Measurements from ENCODE around the gene FGF2. TPM values are rescaled to one million over a fixed set of nuclear protein-coding genes. Genes with fewer than 3 reads are reported as not detected.

Gene FGF2
- total RNA-seq, 1 donor from 2014 or later = 25.1 TPM

DNA sequence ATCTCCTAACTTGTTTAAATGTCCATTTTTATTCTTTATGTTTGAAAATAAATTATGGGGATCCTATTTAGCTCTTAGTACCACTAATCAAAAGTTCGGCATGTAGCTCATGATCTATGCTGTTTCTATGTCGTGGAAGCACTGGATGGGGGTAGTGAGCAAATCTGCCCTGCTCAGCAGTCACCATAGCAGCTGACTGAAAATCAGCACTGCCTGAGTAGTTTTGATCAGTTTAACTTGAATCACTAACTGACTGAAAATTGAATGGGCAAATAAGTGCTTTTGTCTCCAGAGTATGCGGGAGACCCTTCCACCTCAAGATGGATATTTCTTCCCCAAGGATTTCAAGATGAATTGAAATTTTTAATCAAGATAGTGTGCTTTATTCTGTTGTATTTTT is 68.2 kb downstream of the FGF2 start:
- TF ChIP-seq, protein P1, sequence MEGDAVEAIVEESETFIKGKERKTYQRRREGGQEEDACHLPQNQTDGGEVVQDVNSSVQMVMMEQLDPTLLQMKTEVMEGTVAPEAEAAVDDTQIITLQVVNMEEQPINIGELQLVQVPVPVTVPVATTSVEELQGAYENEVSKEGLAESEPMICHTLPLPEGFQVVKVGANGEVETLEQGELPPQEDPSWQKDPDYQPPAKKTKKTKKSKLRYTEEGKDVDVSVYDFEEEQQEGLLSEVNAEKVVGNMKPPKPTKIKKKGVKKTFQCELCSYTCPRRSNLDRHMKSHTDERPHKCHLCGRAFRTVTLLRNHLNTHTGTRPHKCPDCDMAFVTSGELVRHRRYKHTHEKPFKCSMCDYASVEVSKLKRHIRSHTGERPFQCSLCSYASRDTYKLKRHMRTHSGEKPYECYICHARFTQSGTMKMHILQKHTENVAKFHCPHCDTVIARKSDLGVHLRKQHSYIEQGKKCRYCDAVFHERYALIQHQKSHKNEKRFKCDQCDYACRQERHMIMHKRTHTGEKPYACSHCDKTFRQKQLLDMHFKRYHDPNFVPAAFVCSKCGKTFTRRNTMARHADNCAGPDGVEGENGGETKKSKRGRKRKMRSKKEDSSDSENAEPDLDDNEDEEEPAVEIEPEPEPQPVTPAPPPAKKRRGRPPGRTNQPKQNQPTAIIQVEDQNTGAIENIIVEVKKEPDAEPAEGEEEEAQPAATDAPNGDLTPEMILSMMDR (IDR thresholded peaks at IDR 0.05) = peak; percentile 10
- Mint-ChIP-seq H3K36me3 (ENCODE audit: low read depth) (peaks cover 3% of the 10 kb centered on the region), H3K27me3 (ENCODE audit: low read depth) (no peaks in the 10 kb centered on the region), H3K9me3 (ENCODE audit: low read depth) (no peaks in the 10 kb centered on the region), H3K4me3 (ENCODE audit: unreplicated experiment) (no peak overlapping the region), H3K27ac (ENCODE audit: unreplicated experiment) (no peak overlapping the region), H3K4me1 (ENCODE audit: low read depth) (peaks cover 55% of the 10 kb centered on the region)
- DNase-seq (ENCODE audit: low spot score) = no peak

DNA sequence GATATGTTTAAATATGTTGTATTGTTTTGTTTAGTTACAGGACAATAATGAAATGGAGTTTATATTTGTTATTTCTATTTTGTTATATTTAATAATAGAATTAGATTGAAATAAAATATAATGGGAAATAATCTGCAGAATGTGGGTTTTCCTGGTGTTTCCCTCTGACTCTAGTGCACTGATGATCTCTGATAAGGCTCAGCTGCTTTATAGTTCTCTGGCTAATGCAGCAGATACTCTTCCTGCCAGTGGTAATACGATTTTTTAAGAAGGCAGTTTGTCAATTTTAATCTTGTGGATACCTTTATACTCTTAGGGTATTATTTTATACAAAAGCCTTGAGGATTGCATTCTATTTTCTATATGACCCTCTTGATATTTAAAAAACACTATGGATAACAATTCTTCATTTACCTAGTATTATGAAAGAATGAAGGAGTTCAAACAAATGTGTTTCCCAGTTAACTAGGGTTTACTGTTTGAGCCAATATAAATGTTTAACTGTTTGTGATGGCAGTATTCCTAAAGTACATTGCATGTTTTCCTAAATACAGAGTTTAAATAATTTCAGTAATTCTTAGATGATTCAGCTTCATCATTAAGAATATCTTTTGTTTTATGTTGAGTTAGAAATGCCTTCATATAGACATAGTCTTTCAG is 68.8 kb downstream of the FGF2 start:
- TF ChIP-seq, protein P1 (IDR thresholded peaks at IDR 0.05) = no peak
- peaks cover 3% of the 10 kb centered on the region for H3K36me3 Mint-ChIP-seq (ENCODE audit: low read depth)
- H3K4me1 Mint-ChIP-seq (ENCODE audit: low read depth) = peaks cover 54% of the 10 kb centered on the region
- peak overlapping the region; percentile 55 for H3K27ac Mint-ChIP-seq (ENCODE audit: unreplicated experiment)
- no peak for DNase-seq (ENCODE audit: low spot score)
- H3K27me3 Mint-ChIP-seq (ENCODE audit: low read depth) = no peaks in the 10 kb centered on the region
- H3K4me3 Mint-ChIP-seq (ENCODE audit: unreplicated experiment) = no peak overlapping the region
- no peaks in the 10 kb centered on the region for H3K9me3 Mint-ChIP-seq (ENCODE audit: low read depth)

DNA sequence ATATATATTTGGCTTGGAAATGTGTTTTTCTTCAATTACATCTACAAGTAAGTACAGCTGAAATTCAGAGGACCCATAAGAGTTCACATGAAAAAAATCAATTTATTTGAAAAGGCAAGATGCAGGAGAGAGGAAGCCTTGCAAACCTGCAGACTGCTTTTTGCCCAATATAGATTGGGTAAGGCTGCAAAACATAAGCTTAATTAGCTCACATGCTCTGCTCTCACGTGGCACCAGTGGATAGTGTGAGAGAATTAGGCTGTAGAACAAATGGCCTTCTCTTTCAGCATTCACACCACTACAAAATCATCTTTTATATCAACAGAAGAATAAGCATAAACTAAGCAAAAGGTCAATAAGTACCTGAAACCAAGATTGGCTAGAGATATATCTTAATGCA is 69.6 kb downstream of the FGF2 start:
- peaks cover 60% of the 10 kb centered on the region for H3K4me1 Mint-ChIP-seq (ENCODE audit: low read depth)
- DNase-seq (ENCODE audit: low spot score) = no peak
- TF ChIP-seq, protein P1 (IDR thresholded peaks at IDR 0.05) = no peak
- H3K36me3 Mint-ChIP-seq (ENCODE audit: low read depth) = peaks cover 3% of the 10 kb centered on the region
- H3K4me3 Mint-ChIP-seq (ENCODE audit: unreplicated experiment) = no peak overlapping the region
- no peaks in the 10 kb centered on the region for H3K9me3 Mint-ChIP-seq (ENCODE audit: low read depth)
- H3K27me3 Mint-ChIP-seq (ENCODE audit: low read depth) = no peaks in the 10 kb centered on the region
- peak overlapping the region; percentile 55 for H3K27ac Mint-ChIP-seq (ENCODE audit: unreplicated experiment)

DNA sequence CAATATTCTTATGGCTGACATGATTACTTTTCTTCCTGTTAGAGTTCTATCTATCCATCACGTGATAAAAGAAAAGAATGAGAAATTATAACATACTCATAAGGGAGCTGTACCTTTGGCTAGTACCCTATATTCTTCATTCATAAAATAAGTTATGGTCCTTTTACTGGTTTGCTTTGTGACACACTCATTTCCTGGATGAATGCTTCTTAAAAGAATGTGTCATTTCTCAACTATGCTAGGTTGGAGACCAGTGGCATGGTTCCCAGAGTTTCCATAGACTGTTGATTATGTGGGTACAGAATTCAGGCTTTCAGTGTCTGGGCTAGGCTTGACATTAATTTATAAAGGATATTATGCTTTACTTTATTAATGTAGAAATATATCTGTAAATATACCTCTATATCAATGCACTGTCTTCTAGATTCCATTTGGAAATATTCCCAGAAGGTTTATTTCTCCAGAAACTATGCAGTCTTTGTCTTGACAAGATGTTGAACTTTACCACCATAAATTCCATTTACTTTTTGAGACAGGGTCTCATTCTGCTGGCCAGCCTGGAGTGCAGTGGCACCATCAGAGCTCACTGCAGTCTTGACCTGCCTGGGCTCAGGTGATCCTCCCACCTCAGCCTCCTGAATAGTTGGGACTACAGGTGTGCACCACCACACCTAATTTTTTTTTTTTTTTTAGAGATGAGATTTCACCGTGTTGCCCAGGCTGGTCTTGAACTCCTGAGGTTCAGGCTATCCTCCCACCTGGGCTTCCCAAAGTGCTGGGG is 71.9 kb downstream of the FGF2 start:
- Mint-ChIP-seq H3K4me3 (ENCODE audit: unreplicated experiment) (no peak overlapping the region), H3K9me3 (ENCODE audit: low read depth) (no peaks in the 10 kb centered on the region), H3K27ac (ENCODE audit: unreplicated experiment) (peak overlapping the region; percentile 69), H3K36me3 (ENCODE audit: low read depth) (peaks cover 3% of the 10 kb centered on the region), H3K27me3 (ENCODE audit: low read depth) (no peaks in the 10 kb centered on the region), H3K4me1 (ENCODE audit: low read depth) (peaks cover 62% of the 10 kb centered on the region)
- DNase-seq (ENCODE audit: low spot score) = no peak
- TF ChIP-seq, protein P1 (IDR thresholded peaks at IDR 0.05) = no peak

DNA sequence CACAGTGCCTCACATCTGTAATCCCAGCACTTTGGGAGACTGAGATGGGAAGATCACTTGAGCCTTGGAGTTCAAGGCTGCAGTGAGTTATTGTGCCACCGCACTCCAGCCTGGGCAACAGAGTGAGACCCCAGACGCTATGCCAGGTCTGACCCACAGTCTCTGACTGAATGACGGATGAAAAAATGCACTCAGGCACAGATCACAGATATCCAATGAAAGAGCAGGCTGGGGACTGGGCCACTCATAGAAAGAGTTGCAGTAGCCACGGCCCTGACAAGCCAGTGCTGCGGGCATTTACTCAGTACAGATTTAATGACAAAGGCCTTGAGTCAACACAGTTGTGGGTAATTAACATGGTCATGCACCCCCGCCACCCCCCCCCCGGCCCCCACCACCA is 73.1 kb downstream of the FGF2 start:
- peak overlapping the region; percentile 69 for H3K27ac Mint-ChIP-seq (ENCODE audit: unreplicated experiment)

More for the DNA sequence above, 73.1 kb downstream of the FGF2 start:
- no peak overlapping the region for H3K4me3 Mint-ChIP-seq (ENCODE audit: unreplicated experiment)
- H3K4me1 Mint-ChIP-seq (ENCODE audit: low read depth) = peaks cover 62% of the 10 kb centered on the region
- peaks cover under 1% of the 10 kb centered on the region for H3K36me3 Mint-ChIP-seq (ENCODE audit: low read depth)
- H3K9me3 Mint-ChIP-seq (ENCODE audit: low read depth) = no peaks in the 10 kb centered on the region
- TF ChIP-seq, protein P1 (IDR thresholded peaks at IDR 0.05) = no peak
- no peak for DNase-seq (ENCODE audit: low spot score)
- H3K27me3 Mint-ChIP-seq (ENCODE audit: low read depth) = no peaks in the 10 kb centered on the region
